ENCODE results near the gene DACH1. TPM values are rescaled to one million over a fixed set of nuclear protein-coding genes. Genes with fewer than 3 reads are reported as not detected.

The DACH1 gene
- total RNA-seq, 1 donor from 2014 or later, result 39.5 TPM

GRCh38 chr13:71861769-71862458, 5.1 kb downstream of the DACH1 start:
- no peaks in the 10 kb centered on the region for H3K9me3 Mint-ChIP-seq
- peaks cover 7% of the 10 kb centered on the region for H3K36me3 Mint-ChIP-seq
- no peak for TF ChIP-seq CTCF (conservative IDR thresholded peaks at IDR 0.05)
- H3K4me3 Mint-ChIP-seq, result peak overlapping the region; percentile 97
- H3K27ac Mint-ChIP-seq, result no peak overlapping the region
- peaks cover 13% of the 10 kb centered on the region for H3K27me3 Mint-ChIP-seq
- peaks cover 18% of the 10 kb centered on the region for H3K4me1 Mint-ChIP-seq (ENCODE audit: unreplicated experiment)
- no peak for DNase-seq (ENCODE audit: extremely low spot score, unreplicated experiment)

GRCh38 chr13:71860547-71861138, 6.4 kb downstream of the DACH1 start:
- peak overlapping the region; percentile 77 for H3K4me3 Mint-ChIP-seq
- H3K27me3 Mint-ChIP-seq, result peaks cover 12% of the 10 kb centered on the region
- H3K36me3 Mint-ChIP-seq, result peaks cover 11% of the 10 kb centered on the region
- no peak for DNase-seq (ENCODE audit: extremely low spot score, unreplicated experiment)
- H3K9me3 Mint-ChIP-seq, result no peaks in the 10 kb centered on the region
- TF ChIP-seq CTCF (conservative IDR thresholded peaks at IDR 0.05), result no peak
- H3K4me1 Mint-ChIP-seq (ENCODE audit: unreplicated experiment), result peaks cover 23% of the 10 kb centered on the region
- no peak overlapping the region for H3K27ac Mint-ChIP-seq

GRCh38 chr13:71858647-71859046, 8.4 kb downstream of the DACH1 start:
- peaks cover 30% of the 10 kb centered on the region for H3K4me1 Mint-ChIP-seq (ENCODE audit: unreplicated experiment)

GRCh38 chr13:71856548-71857043, 10.4 kb downstream of the DACH1 start:
- TF ChIP-seq CTCF (conservative IDR thresholded peaks at IDR 0.05), result no peak
- Mint-ChIP-seq H3K27me3 (no peaks in the 10 kb centered on the region), H3K4me1 (ENCODE audit: unreplicated experiment) (peaks cover 43% of the 10 kb centered on the region), H3K36me3 (peaks cover 21% of the 10 kb centered on the region), H3K27ac (no peak overlapping the region), H3K4me3 (no peak overlapping the region), H3K9me3 (no peaks in the 10 kb centered on the region)
- DNase-seq (ENCODE audit: extremely low spot score, unreplicated experiment), result no peak

More at GRCh38 chr13:71858647-71859046, 8.4 kb downstream of the DACH1 start:
- Mint-ChIP-seq H3K4me3 (peak overlapping the region; percentile 14), H3K27me3 (no peaks in the 10 kb centered on the region), H3K27ac (peak overlapping the region; percentile 25), H3K36me3 (peaks cover 12% of the 10 kb centered on the region), H3K9me3 (no peaks in the 10 kb centered on the region)
- no peak for TF ChIP-seq CTCF (conservative IDR thresholded peaks at IDR 0.05)
- DNase-seq (ENCODE audit: extremely low spot score, unreplicated experiment), result no peak

- Mint-ChIP-seq H3K36me3 (peaks cover 17% of the 10 kb centered on the region), H3K4me3 (no peak overlapping the region), H3K27me3 (no peaks in the 10 kb centered on the region), H3K27ac (no peak overlapping the region), H3K4me1 (ENCODE audit: unreplicated experiment) (peaks cover 43% of the 10 kb centered on the region), H3K9me3 (no peaks in the 10 kb centered on the region)
- DNase-seq (ENCODE audit: extremely low spot score, unreplicated experiment), result no peak
- no peak for TF ChIP-seq CTCF (conservative IDR thresholded peaks at IDR 0.05)
These were observed 12.6 kb downstream of the DACH1 start for GRCh38 chr13:71854401-71854800.

All from type B pancreatic cell (in vitro differentiated cells).